GM21515 (cell line): ENCODE measurements around the gene YAF2.
"Not testable (repeated sequence)": the region's sequence is repeated elsewhere in the genome, so short reads cannot be mapped to it uniquely, and the experiment has no call there.

Source experiments
- ATAC-seq: cut with Tn5 transposase; IDR thresholded peaks from one replicate; pipeline ENCODE4 v1.9.1; 2021; ENCODE audit not compliant: unreplicated experiment

YAF2 gene

GRCh38 chr12:42199007-42199406 lies 39.0 kb downstream of the YAF2 start:
- no peak for ATAC-seq

DNA sequence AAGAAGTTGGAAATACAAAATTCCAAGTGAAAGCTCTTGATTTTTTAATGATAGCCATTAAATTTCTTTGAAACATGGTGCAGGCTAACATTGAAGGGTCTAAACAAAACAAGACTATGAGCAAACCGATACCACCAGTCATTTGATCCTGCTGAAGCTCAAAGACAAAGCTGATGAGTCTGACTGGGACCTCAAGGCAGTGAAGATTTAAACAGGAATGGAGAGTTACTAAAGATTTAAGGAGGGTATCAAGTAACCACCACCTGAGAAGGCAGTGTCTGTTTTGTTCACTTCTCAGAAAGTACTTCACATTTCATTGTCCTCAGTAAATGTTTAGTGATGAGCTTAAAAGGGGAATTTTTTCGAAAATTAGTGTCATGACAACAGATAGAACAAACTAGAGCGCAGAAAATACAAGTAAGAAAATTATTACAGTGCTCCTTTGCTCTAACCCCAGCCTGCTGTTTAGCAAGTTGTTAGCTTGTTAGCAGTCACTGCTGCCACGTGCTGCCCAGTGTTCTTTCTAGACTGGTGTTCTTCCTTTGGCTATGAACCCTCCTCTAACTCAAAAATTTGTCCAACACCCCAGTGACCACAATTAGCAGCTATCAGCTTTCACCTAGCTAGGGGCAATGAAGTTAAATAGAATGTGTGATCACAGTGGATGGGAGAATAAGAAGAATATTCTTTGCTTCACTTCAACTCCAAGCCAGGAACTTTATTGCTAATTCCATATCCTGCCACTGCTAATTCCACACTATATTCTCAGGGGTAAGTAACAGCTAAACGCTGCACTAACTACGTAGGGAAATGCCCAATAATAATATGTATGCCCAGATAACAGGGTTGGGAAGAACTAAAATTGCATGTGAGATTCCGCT lies 41.1 kb downstream of the YAF2 start:
- no peak for ATAC-seq

DNA sequence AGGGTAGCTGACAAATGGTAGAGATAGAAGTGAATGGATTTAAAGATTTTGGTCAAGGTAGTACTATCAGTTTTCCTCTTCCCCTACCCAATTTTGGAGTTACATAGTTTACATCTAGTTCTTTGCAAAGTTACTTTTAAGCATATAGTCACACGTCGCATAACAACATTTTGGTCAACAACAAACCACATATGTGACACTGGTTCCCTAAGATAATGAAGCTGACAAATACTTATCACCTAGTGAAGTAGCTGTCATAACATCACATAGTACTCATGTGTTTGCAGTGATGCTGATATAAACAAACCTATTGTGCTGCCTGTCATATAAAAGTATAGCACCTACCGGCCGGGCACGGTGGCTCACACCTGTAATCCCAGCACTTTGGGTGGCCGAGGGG lies 45.4 kb downstream of the YAF2 start:
- ATAC-seq, result no peak

DNA sequence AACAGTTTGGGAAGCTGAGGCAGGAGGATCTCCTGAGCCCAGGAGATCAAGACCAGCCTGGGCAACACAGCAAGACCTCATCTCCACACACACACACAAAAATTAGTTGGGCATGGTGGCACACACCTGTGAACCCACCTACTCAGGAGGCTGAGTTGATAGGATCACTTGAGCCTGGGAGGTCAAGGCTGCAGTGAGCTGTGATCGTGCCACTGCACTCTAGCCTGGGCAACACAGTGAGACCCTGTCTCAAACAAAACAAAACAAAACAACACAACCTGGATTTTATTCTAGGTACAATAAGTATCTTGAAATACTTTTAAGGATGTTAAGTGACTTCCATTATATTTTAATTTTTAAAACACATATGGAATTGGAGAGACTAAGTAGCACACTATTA lies 45.8 kb downstream of the YAF2 start:
- ATAC-seq, result no peak

DNA sequence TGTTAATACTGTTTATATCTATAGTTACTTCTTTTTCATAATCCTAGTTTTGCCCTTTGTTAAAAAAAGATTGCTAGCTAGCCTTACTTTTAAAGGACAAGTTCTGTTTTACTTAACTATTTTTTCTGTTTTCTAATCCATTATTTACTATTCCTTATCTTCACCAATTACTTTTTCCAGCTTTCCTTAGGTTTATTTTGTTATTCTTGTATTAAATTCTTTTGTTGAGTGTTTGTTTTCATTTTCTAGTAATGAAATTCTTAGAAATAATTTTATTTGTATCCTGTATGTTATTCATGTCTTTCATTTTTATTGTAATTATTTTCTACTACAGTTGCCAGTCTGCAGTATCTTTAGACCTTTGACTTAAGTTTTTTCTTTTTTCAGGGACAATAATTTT lies 47.7 kb downstream of the YAF2 start:
- no peak for ATAC-seq

GRCh38 chr12:42188275-42188674 lies 49.8 kb downstream of the YAF2 start:
- ATAC-seq, result not testable (repeated sequence)

- ATAC-seq, result no peak
These were observed 50.2 kb downstream of the YAF2 start for GRCh38 chr12:42187799-42188198.

DNA sequence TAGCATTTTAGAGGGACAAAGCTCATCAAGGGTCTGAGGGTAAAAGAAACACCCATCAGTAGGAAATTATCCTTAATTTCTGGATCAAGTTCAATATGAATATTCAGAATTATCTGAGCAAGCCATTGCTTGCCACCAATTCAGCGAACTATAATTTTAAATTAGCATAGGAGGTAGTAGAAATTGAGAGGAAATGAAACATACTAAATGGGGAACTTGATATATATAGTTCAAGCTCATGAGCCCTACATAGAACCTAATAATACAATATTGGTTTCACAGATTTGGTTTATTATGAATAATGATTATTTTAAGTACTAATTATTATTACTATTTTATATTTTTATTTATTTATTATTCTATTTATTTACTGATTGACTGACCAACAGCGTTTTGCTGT lies 51.3 kb downstream of the YAF2 start:
- ATAC-seq, result peak; percentile 69

GRCh38 chr12:42182394-42182793 lies 55.7 kb downstream of the YAF2 start:
- no peak for ATAC-seq

- ATAC-seq, result no peak
These were observed 57.0 kb downstream of the YAF2 start for GRCh38 chr12:42180990-42181596.

GRCh38 chr12:42178101-42178500 lies 59.9 kb downstream of the YAF2 start:
- ATAC-seq, result no peak

DNA sequence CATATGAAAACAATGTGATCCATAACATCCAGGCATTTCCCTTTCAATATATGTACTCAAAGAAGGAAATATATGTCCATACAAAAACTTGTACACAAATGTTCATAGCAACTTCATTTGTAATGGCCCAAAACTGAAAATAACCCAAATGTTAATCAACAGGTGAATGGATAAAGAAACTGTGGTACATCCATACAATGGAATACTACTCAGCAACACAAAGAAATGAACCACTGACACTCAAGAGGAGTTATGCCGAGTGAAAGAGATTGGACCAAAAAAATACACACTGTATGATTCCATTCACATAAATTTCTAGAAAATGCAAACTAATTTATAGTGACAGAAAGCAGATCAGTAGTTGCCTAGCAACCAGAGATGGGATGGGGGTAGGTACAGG lies 63.1 kb downstream of the YAF2 start:
- ATAC-seq, result no peak

DNA sequence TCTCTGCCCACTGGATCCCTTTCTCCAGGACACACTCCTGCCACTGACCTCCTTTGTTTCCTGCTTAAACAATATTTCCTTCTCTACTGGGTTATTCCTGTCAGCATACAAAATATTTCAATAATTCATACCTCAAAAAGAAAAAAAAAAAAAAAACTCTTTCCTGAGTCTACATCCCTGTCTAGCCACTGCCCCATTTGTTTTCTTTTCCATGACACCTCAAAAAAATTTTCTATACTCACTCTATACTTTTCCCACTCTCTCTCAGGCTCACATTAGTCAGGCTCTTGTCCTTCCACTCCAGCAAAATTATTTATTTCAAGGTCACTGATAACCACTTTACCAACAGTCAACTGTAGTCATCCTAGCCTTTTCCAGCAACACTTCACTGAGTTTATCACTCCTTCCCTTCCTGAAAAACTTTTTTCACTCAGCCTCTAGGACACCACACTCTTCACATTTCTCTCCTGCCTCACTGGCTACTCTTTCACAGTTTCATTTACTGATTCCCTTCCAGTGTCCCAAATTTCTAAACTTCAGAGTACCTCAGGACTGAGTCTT lies 64.0 kb downstream of the YAF2 start:
- no peak for ATAC-seq

DNA sequence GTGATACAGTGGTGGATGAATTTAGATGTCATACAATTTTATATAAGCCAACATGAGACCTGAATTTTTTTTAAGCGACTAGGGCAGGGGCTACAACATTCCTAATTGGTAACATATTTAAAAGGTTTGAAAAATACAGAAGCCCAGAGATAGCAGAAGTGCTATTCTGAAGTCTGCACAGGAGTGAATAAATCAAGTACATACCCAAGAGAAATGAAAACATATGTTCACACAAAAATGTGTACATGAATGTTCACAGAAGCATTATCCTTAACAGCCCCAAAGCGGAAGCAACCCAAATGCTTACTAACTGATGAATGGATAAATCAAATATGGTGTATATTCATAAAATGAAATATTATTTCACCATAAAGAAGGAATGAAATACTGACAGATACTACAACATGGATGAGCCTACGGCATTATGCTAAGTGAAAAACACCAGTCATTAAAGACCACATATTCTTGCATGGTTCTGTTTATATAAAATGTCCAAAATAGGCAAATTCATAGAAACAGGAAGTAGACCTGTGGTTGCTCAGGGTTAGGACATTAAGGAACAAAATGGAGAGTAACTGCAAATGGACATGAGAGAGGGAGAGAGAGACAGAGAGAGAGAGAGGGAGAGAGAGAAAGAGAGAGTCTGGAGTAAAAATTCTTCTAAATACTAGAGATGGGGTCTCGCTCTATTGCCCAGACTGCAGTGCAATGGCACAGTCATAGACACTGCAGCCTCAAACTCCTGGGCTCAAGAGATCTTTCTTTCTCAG lies 65.4 kb downstream of the YAF2 start:
- no peak for ATAC-seq

DNA sequence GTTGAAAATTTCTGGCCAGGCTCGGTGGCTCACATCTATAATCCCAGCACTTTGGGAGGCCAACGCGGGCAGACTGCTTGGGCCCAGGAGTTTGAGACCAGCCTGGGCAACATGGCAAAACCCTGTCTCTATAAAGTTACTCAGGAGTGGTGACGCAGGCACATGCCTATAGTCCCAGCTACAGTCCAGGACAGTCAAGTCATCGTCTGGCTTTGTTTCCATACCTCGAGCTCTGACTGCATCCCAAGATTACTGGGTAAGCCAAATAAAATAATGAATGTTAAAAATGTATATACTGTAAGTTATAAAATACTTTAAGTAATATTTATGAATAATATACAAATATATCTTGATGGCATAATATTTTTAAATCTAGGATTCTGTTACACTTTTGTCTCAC lies 70.3 kb downstream of the YAF2 start:
- no peak for ATAC-seq

GRCh38 chr12:42166501-42166900 lies 71.5 kb downstream of the YAF2 start:
- no peak for ATAC-seq

DNA sequence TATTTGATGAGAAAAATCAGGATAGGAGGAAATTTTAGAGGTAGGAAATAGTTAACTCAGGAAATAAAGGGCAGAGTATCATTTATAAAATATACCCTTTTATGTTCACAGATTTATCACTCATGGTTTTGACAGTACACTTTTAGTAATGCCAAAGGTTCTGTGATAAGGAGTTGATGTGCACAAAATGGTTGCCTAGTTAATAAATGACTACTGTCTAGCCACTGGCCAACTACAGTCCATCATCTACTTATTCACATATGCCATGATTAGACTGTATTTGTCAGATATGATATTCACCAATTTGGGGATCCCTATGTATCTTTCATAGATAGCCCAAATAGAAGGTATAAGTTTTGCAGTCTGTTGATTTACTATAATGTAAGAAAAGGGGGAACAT lies 74.1 kb downstream of the YAF2 start:
- no peak for ATAC-seq

DNA sequence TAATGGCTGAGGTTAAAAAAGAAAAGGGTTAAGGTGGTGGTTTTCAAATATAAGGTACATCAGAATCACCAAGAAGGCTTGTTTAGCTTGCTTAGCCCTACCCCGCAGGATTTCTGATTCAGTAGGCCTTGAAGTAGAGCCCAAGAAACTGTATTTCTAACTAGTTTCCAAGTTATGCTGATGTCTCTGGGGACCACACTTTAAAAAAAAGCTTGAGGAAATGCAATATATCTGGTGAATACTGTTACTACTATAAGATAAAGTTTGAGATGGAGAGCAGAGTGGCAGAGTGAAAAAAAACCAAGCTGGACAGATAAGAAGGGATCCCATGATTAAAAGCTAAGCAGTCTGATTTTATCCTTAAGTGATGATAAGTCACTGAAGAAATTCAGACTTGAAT lies 75.1 kb downstream of the YAF2 start:
- no peak for ATAC-seq

GRCh38 chr12:42162193-42162592 lies 75.9 kb downstream of the YAF2 start:
- ATAC-seq, result no peak

DNA sequence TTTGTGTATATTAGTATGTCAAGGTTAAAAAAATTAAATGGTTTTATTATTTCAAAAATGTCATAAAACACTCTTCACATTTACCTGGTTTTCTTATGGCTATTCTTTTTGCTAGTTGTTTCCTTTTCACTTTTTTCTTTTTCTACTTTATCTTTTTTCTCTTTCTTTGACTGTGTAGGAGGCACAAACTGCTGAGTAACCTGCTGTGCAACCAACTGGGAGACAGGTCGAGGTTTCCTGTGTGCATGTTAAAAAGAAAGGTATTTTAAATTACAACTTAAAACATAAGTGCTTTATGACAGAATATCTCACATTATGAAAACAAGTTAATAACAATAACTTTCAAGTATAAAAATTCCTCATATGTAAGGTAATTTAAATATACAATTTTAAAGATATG lies 76.5 kb downstream of the YAF2 start:
- ATAC-seq, result no peak

DNA sequence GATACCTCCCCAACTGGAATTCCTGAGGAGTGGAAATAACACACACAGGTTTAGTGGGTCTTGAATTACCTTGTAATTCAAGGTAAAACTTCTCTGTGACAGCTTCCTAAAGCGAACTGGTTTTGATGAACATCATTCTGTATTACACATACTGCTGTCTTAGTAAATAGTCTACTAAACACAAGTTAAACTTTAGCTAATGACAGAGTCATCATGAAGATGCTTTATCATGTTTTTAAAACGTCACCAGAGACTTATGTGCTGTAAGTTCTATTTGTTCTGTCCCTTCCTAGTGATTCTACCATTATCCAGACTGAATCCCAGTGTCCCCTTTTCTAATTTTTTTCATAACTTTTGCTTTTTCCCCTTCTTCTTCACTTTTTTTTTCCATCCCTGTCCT lies 81.8 kb downstream of the YAF2 start:
- ATAC-seq, result no peak
